D341Med (cell line): Measurements from ENCODE around the gene MALAT1.
"Not testable (repeated sequence)": the region's sequence is repeated elsewhere in the genome, so short reads cannot be mapped to it uniquely, and the experiment has no call there.

Experiments
- DNase-seq: peaks from one replicate; pipeline ENCODE4 v3.0.0; 2012; ENCODE audit warnings: low spot score

The MALAT1 gene

GRCh38 chr11:65498977-65499712, at the start of gene MALAT1:
MALAT1 (plus strand) TSS chr11:65499045.
- peak; percentile 66 for DNase-seq

- DNase-seq: not testable (repeated sequence)
Observed at GRCh38 chr11:65451301-65451700, 47.5 kb upstream of the MALAT1 start.

GRCh38 chr11:65452259-65452658, 46.6 kb upstream of the MALAT1 start:
- not testable (repeated sequence) for DNase-seq

- DNase-seq: no peak
Observed at GRCh38 chr11:65452806-65453490, 45.9 kb upstream of the MALAT1 start.

- DNase-seq: no peak
Observed at GRCh38 chr11:65454311-65454695, 44.5 kb upstream of the MALAT1 start.

GRCh38 chr11:65454696-65455456, 44.0 kb upstream of the MALAT1 start:
- DNase-seq: peak; percentile 98

GRCh38 chr11:65456418-65456817, 42.4 kb upstream of the MALAT1 start:
- no peak for DNase-seq

- no peak for DNase-seq
Observed at GRCh38 chr11:65459552-65459951, 39.3 kb upstream of the MALAT1 start.

GRCh38 chr11:65465471-65465870, 33.4 kb upstream of the MALAT1 start:
- DNase-seq: not testable (repeated sequence)

GRCh38 chr11:65467306-65467705, 31.5 kb upstream of the MALAT1 start:
- not testable (repeated sequence) for DNase-seq

GRCh38 chr11:65468874-65469333, 29.9 kb upstream of the MALAT1 start:
- DNase-seq: peak; percentile 72

GRCh38 chr11:65470433-65471049, 28.3 kb upstream of the MALAT1 start:
- DNase-seq: no peak

GRCh38 chr11:65471447-65471891, 27.4 kb upstream of the MALAT1 start:
- peak; percentile 71 for DNase-seq

- DNase-seq: not testable (repeated sequence)
Observed at GRCh38 chr11:65472588-65473277, 26.1 kb upstream of the MALAT1 start.

- no peak for DNase-seq
Observed at GRCh38 chr11:65473278-65473860, 25.5 kb upstream of the MALAT1 start.

GRCh38 chr11:65474864-65475263, 24.0 kb upstream of the MALAT1 start:
- DNase-seq: no peak

- DNase-seq: no peak
Observed at GRCh38 chr11:65476632-65477148, 22.2 kb upstream of the MALAT1 start.

GRCh38 chr11:65477149-65477965, 21.5 kb upstream of the MALAT1 start:
- peak; percentile 95 for DNase-seq

- DNase-seq: no peak
Observed at GRCh38 chr11:65478388-65479183, 20.3 kb upstream of the MALAT1 start.
